H9 (cell line): ENCODE data around the gene SLC6A7. TPM values are rescaled to one million over a fixed set of nuclear protein-coding genes. Genes with fewer than 3 reads are reported as not detected.

Experiments
- DNase-seq: peaks from one replicate; pipeline ENCODE4 v3.0.0-alpha.2; 2017
- H2AFZ ChIP-seq: one replicate; pipeline ENCODE4 v1.6.1; 2013; ENCODE audit warnings: mild to moderate bottlenecking, low read length, control low read depth, moderate library complexity
- H2AK5ac ChIP-seq: 2 replicates; pipeline ENCODE4 v1.6.1; 2013; ENCODE audit warnings: low read length, control low read depth, mixed read lengths; ENCODE audit not compliant: insufficient read length
- H2BK120ac ChIP-seq: one replicate; pipeline ENCODE4 v1.6.1; 2013; ENCODE audit warnings: low read depth, mild to moderate bottlenecking, low read length, control low read depth, inconsistent platforms; ENCODE audit not compliant: poor library complexity, severe bottlenecking
- H2BK12ac ChIP-seq: 2 replicates; pipeline ENCODE4 v1.6.1; 2013; ENCODE audit warnings: low read length, control low read depth, mixed read lengths, low read depth; ENCODE audit not compliant: insufficient read length
- H2BK15ac ChIP-seq: 2 replicates; pipeline ENCODE4 v1.6.1; 2013; ENCODE audit warnings: low read depth, low read length, control low read depth
- H2BK20ac ChIP-seq: one replicate; pipeline ENCODE4 v1.6.1; 2013; ENCODE audit warnings: low read depth, mild to moderate bottlenecking, low read length, control low read depth, inconsistent platforms; ENCODE audit not compliant: poor library complexity, severe bottlenecking
- H2BK5ac ChIP-seq: 2 replicates; pipeline ENCODE4 v1.6.1; 2013; ENCODE audit warnings: low read length, control low read depth, mixed read lengths; ENCODE audit not compliant: insufficient read length
- H3K14ac ChIP-seq: 2 replicates; pipeline ENCODE4 v1.6.1; 2013; ENCODE audit warnings: low read length, control low read depth; ENCODE audit not compliant: insufficient read depth
- H3K18ac ChIP-seq: 2 replicates; pipeline ENCODE4 v1.6.1; 2013; ENCODE audit warnings: low read depth, mild to moderate bottlenecking, mixed read lengths, low read length, control low read depth; ENCODE audit not compliant: insufficient read length
- H3K23ac ChIP-seq: 2 replicates; pipeline ENCODE4 v1.6.1; 2013; ENCODE audit warnings: low read length, control low read depth, mixed read lengths, low read depth; ENCODE audit not compliant: insufficient read length
- H3K23me2 ChIP-seq: 2 replicates; pipeline ENCODE4 v1.6.1; 2013; ENCODE audit warnings: low read depth, mild to moderate bottlenecking, mixed read lengths, low read length, control low read depth; ENCODE audit not compliant: insufficient read length, poor library complexity, severe bottlenecking
- H3K27ac ChIP-seq: 2 replicates; pipeline ENCODE4 v1.5.1; 2013; ENCODE audit warnings: low read length, control low read depth, mixed read lengths, low read depth; ENCODE audit not compliant: insufficient read length
- H3K27me3 ChIP-seq: 2 replicates; pipeline ENCODE4 v1.6.1; 2013; ENCODE audit warnings: low read length, control low read depth, inconsistent platforms; ENCODE audit not compliant: insufficient read depth
- H3K4ac ChIP-seq: 2 replicates; pipeline ENCODE4 v1.6.1; 2013; ENCODE audit warnings: low read depth, mild to moderate bottlenecking, control low read depth, inconsistent platforms, low read length, moderate library complexity
- H3K4me1 ChIP-seq: 2 replicates; pipeline ENCODE4 v1.6.1; 2013; ENCODE audit warnings: low read length, control low read depth, inconsistent platforms; ENCODE audit not compliant: insufficient read depth
- H3K4me2 ChIP-seq: 2 replicates; pipeline ENCODE4 v1.6.1; 2013; ENCODE audit warnings: low read length, control low read depth, mixed read lengths; ENCODE audit not compliant: insufficient read length, insufficient read depth
- H3K56ac ChIP-seq: 2 replicates; pipeline ENCODE4 v1.6.1; 2013; ENCODE audit warnings: low read depth, mild to moderate bottlenecking, mixed read lengths, low read length, control low read depth; ENCODE audit not compliant: insufficient read length
- H3K79me1 ChIP-seq: 2 replicates; pipeline ENCODE4 v1.6.1; 2013; ENCODE audit warnings: low read depth, mild to moderate bottlenecking, moderate library complexity, low read length, control low read depth, inconsistent platforms; ENCODE audit not compliant: insufficient read depth, poor library complexity, severe bottlenecking
- H3K79me2 ChIP-seq: 2 replicates; pipeline ENCODE4 v1.6.1; 2013; ENCODE audit warnings: low read length, control low read depth, inconsistent platforms; ENCODE audit not compliant: insufficient read depth
- H3K9ac ChIP-seq: 2 replicates; pipeline ENCODE4 v1.6.1; 2013; ENCODE audit warnings: low read length, control low read depth, mixed read lengths; ENCODE audit not compliant: insufficient read length; ENCODE audit errors: extremely low read depth
- H3K9me3 ChIP-seq: one replicate; pipeline ENCODE4 v1.6.1; 2013; ENCODE audit warnings: low read depth, low read length, inconsistent platforms; ENCODE audit not compliant: control insufficient read depth
- H3T11ph ChIP-seq: one replicate; pipeline ENCODE4 v1.6.1; 2013; ENCODE audit warnings: mild to moderate bottlenecking, low read length, control low read depth, inconsistent platforms
- H4K20me1 ChIP-seq: one replicate; pipeline ENCODE4 v1.6.1; 2013; ENCODE audit not compliant: control insufficient read depth, insufficient read length, insufficient read depth
- H4K5ac ChIP-seq: 2 replicates; pipeline ENCODE4 v1.6.1; 2013; ENCODE audit warnings: low read depth, mild to moderate bottlenecking, mixed read lengths, low read length, control low read depth; ENCODE audit not compliant: insufficient read length
- H4K8ac ChIP-seq: replicated peaks from 2 replicates; pipeline ENCODE4 v1.6.1; 2013; ENCODE audit warnings: low read length, control low read depth, mixed read lengths, low read depth; ENCODE audit not compliant: insufficient read length
- H4K91ac ChIP-seq: 2 replicates; pipeline ENCODE4 v1.6.1; 2013; ENCODE audit warnings: low read depth, mild to moderate bottlenecking, moderate library complexity, mixed read lengths, low read length, control low read depth; ENCODE audit not compliant: insufficient read length
- H3K27ac Mint-ChIP-seq, 3 experiments: 2 replicates in 2 of 3; 3 replicates in 1 of 3; pipeline ENCODE4 v1.8.0; 2020 to 2021; ENCODE audit warnings: mixed read lengths in 3 of 3, mild to moderate bottlenecking in 1 of 3, moderate library complexity in 1 of 3
- H3K27me3 Mint-ChIP-seq: 2 replicates; pipeline ENCODE4 v1.8.0; 2021; ENCODE audit warnings: low read depth, mild to moderate bottlenecking, moderate library complexity, mixed read lengths
- H3K36me3 Mint-ChIP-seq, 3 experiments: 2 replicates in 2 of 3; 3 replicates in 1 of 3; pipeline ENCODE4 v1.8.0; 2020 to 2021; ENCODE audit warnings: low read depth in 3 of 3, mixed read lengths in 3 of 3; ENCODE audit not compliant: insufficient read depth in 1 of 3
- H3K4me1 Mint-ChIP-seq, 2 experiments: 2 replicates each; pipeline ENCODE4 v1.8.0; 2020; ENCODE audit warnings: mixed read lengths in 2 of 2
- H3K4me3 Mint-ChIP-seq, 2 experiments: 2 replicates in 1 of 2; 3 replicates in 1 of 2; pipeline ENCODE4 v1.8.0; 2020 to 2021; ENCODE audit warnings: mild to moderate bottlenecking in 2 of 2, mixed read lengths in 2 of 2, moderate library complexity in 1 of 2
- H3K9me3 Mint-ChIP-seq, 2 experiments: 2 replicates in 1 of 2; 3 replicates in 1 of 2; pipeline ENCODE4 v1.8.0; 2020; ENCODE audit warnings: mild to moderate bottlenecking in 2 of 2, mixed read lengths in 2 of 2, moderate library complexity in 1 of 2
- CTCF ChIP-seq: fragments of 200-600 bp; sonication (generic); conservative IDR thresholded peaks from 3 replicates; pipeline ENCODE4 v1.8.0; 2021; ENCODE audit warnings: antibody characterized with exemption, mild to moderate bottlenecking
- WGBS: extraction: QIAGEN DNeasy Blood & Tissue Kit; methylation state at CpG from one replicate; pipeline ENCODE4 v1.1.7; 2013; ENCODE audit warnings: missing lambda C conversion rate, low lambda C conversion rate, mixed read lengths; ENCODE audit not compliant: insufficient read length; ENCODE audit errors: extremely low coverage; 5-methylcytosine and 5-hydroxymethylcytosine counted together
- total RNA-seq: library from RNA; stranded (reverse); gene quantifications from 2 replicates; pipeline ENCODE4 v1.2.1, GENCODE V29; 2021

Gene SLC6A7
- total RNA-seq, 1 experiment from 2014 or later = not detected

DNA sequence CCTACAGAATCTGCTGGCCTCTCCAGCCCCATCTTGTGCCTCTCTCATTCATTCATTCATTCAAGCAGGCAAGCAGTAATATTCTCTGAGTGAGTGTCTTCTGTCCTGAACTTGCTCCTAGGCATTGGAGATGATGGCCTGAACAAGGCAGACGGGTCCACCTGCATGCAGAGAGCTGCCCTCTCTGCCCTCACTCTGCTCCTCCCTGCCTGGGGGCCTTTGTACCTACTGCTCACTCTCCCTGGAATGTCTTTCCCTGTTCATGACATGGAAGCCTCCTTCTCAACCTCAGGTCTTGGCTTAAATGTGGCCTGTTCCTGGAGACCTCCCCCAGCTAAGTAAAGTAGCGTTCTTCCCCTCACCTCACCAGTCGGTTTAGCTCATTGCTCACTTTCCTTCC is 16.7 kb upstream of the SLC6A7 start:
- Histone ChIP-seq H3K14ac (no peak overlapping the region), H3K4me1 (no peaks in the 10 kb centered on the region), H3K9ac (no peak overlapping the region), H3K18ac (no peak overlapping the region), H4K91ac (no peak overlapping the region), H3K56ac (no peak overlapping the region), H2AFZ (no peak overlapping the region), H2BK15ac (no peak overlapping the region), H2BK12ac (no peak overlapping the region), H3K23me2 (no peaks in the 10 kb centered on the region), H3T11ph (no peak overlapping the region), H3K27ac (no peak overlapping the region), H2BK20ac (no peak overlapping the region), H3K79me1 (no peaks in the 10 kb centered on the region), H4K20me1 (no peaks in the 10 kb centered on the region), H3K79me2 (no peaks in the 10 kb centered on the region), H4K8ac (no peak overlapping the region), H3K27me3 (peaks cover 30% of the 10 kb centered on the region), H2AK5ac (no peak overlapping the region), H2BK5ac (no peak overlapping the region), H3K4ac (no peak overlapping the region), H2BK120ac (no peak overlapping the region), H3K9me3 (no peaks in the 10 kb centered on the region), H3K4me2 (no peak overlapping the region), H3K23ac (no peak overlapping the region), H4K5ac (no peak overlapping the region)
- DNase-seq = no peak
- no peak for TF ChIP-seq CTCF
- H3K4me1 Mint-ChIP-seq = peaks cover 7 to 14% of the 10 kb centered on the region in 2 experiments; a peak in 3 of 4 replicates
- H3K36me3 Mint-ChIP-seq = no peaks in the 10 kb centered on the region
- H3K27me3 Mint-ChIP-seq = peaks cover 81% of the 10 kb centered on the region
- peaks cover 0 to 2% of the 10 kb centered on the region in 2 experiments; a peak in 1 of 5 replicates for H3K9me3 Mint-ChIP-seq
- H3K27ac Mint-ChIP-seq = no peak overlapping the region
- WGBS = no CpG with 5 or more reads among the region's 3 CpGs
- no peak overlapping the region for H3K4me3 Mint-ChIP-seq
